RPMI8226 (cell line): ENCODE data around the gene CMIP.
"Not testable (repeated sequence)": the region's sequence is repeated elsewhere in the genome, so short reads cannot be mapped to it uniquely, and the experiment has no call there.

ENCODE experiments used
- DNase-seq: peaks from one replicate; pipeline ENCODE4 v3.0.0-alpha.2; 2015

Gene CMIP

GRCh38 chr16:81520560-81521135 is 76.0 kb downstream of the CMIP start:
- no peak for DNase-seq

GRCh38 chr16:81521141-81521626 is 76.6 kb downstream of the CMIP start:
- no peak for DNase-seq

- no peak for DNase-seq
These were observed 77.6 kb downstream of the CMIP start for GRCh38 chr16:81522108-81522701.

- DNase-seq = not testable (repeated sequence)
These were observed 78.2 kb downstream of the CMIP start for GRCh38 chr16:81522851-81523250.

GRCh38 chr16:81523387-81524115 is 78.9 kb downstream of the CMIP start:
- DNase-seq = no peak

GRCh38 chr16:81524382-81524781 is 79.8 kb downstream of the CMIP start:
- DNase-seq = no peak

- not testable (repeated sequence) for DNase-seq
These were observed 80.3 kb downstream of the CMIP start for GRCh38 chr16:81524885-81525284.

GRCh38 chr16:81526199-81526598 is 81.6 kb downstream of the CMIP start:
- DNase-seq = no peak

GRCh38 chr16:81526935-81527334 is 82.3 kb downstream of the CMIP start:
- DNase-seq = no peak

- DNase-seq = no peak
These were observed 83.0 kb downstream of the CMIP start for GRCh38 chr16:81527477-81528178.

- DNase-seq = no peak
These were observed 83.6 kb downstream of the CMIP start for GRCh38 chr16:81528256-81528655.

GRCh38 chr16:81530296-81530721 is 85.7 kb downstream of the CMIP start:
- no peak for DNase-seq

- DNase-seq = no peak
These were observed 86.2 kb downstream of the CMIP start for GRCh38 chr16:81530814-81531213.

GRCh38 chr16:81531419-81531821 is 86.8 kb downstream of the CMIP start:
- DNase-seq = no peak

GRCh38 chr16:81532491-81533174 is 88.0 kb downstream of the CMIP start:
- DNase-seq = no peak

GRCh38 chr16:81533175-81533507 is 88.5 kb downstream of the CMIP start:
- no peak for DNase-seq

- DNase-seq = no peak
These were observed 91.2 kb downstream of the CMIP start for GRCh38 chr16:81535679-81536360.

- no peak for DNase-seq
These were observed 92.0 kb downstream of the CMIP start for GRCh38 chr16:81536648-81537047.

- no peak for DNase-seq
These were observed 93.3 kb downstream of the CMIP start for GRCh38 chr16:81537721-81538561.

GRCh38 chr16:81539009-81539758 is 94.6 kb downstream of the CMIP start:
- DNase-seq = no peak
